Measurements from ENCODE around the gene LRRC10.

GRCh38 chr12:69660164-69660863 lies 49.6 kb upstream of the LRRC10 start:
- TF ChIP-seq CTCF (IDR thresholded peaks at IDR 0.05): no peak
- TF ChIP-seq POLR2A (IDR thresholded peaks at IDR 0.05): no peak

Measured in uterus (tissue), 2 donors.